ENCODE data around the gene TAS2R3.

TAS2R3 gene

DNA sequence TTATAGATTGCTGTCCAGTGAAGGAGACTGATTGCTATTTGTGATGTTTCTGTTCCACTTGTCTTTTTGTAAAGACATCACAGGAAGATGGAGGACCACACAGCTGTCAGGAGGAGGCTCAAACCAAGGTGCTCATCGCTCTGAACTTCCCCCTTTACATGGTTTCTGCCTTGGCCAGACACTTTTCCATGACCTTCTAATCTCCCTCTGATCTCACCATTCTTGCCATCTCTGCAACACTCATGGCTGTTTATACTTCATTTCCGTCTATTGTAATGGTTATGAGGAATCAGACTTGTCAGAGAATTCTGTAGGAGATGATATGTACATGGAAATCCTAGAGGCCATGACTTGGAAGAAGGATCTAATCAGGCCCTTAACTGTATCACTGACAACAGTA lies 24.4 kb downstream of the TAS2R3 start:
- no peak for DNase-seq

DNA sequence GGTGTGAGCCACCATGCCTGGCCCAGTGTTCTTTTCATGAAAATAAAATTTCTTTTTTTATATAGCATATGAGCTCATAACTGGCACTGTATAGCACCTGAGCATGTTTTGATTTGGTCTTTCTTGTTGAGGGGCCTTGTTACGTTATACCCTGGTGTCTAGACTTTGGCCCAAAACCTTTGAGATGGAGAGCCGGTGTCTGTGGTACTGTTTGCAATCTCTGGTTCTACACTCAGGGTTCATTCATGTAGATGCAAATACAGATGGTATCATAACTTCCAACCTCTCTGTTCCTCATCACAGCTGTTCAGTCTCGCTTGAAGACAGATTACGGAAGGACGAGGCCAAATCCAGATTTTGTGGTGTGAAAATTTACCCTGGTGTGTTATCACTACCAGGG lies 26.0 kb downstream of the TAS2R3 start, which contains the start of gene TAS2R5:
TSS of gene TAS2R5 (plus strand) at position 301 of the 400 bp plus-strand sequence. CDS start 145 bp downstream, outside the sequence.
- DNase-seq, result no peak

DNA sequence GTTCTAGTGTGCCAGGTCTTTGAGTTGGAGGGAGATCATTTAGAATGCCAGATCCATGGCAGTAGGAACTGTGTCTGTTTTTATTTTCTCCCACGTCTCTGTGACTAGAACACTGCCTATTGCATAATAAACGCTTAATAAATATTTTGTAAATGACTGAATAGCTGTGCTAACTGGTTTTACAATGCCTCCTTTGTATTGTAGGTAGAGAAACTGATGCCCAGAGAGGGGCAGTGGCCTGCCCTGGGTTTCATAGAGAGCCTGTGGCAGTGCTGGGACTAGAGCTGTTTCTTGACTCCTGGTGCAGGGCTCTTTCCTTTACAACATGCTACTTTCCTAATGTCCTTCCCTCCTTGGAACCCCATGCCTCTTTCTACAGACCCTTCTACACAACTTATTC lies 28.6 kb downstream of the TAS2R3 start:
- DNase-seq, result no peak

Measured in NCI-H82 (cell line).